IMR-90 (cell line): ENCODE results near the gene KRT78.

Experiments used
- CEBPB ChIP-seq: IDR thresholded peaks from 2 replicates; pipeline ENCODE4 v1.6.1; 2012; ENCODE audit warnings: low read depth, low read length, improper control_type of control experiment
- CHD1 ChIP-seq: IDR thresholded peaks from 2 replicates; pipeline ENCODE4 v1.6.1; 2012; ENCODE audit warnings: low read depth, low read length, improper control_type of control experiment
- CTCF ChIP-seq: conservative IDR thresholded peaks from 2 replicates; pipeline ENCODE4 v1.5.1; 2012; ENCODE audit warnings: mild to moderate bottlenecking, low read depth, low read length, improper control_type of control experiment
- ELK1 ChIP-seq: fragments of 150-350 bp; IDR thresholded peaks from 2 replicates; pipeline ENCODE4 v1.6.1; 2016; ENCODE audit warnings: low read depth, mild to moderate bottlenecking, low read length, moderate library complexity, borderline replicate concordance
- FOS ChIP-seq: fragments of 150-350 bp; IDR thresholded peaks from 2 replicates; pipeline ENCODE4 v1.6.1; 2016; ENCODE audit warnings: low read depth, low read length
- MAFK ChIP-seq: IDR thresholded peaks from 2 replicates; pipeline ENCODE4 v1.6.1; 2012; ENCODE audit warnings: low read depth, low read length, improper control_type of control experiment
- MAZ ChIP-seq: IDR thresholded peaks from 2 replicates; pipeline ENCODE4 v1.6.1; 2012; ENCODE audit warnings: low read depth, mild to moderate bottlenecking, low read length, improper control_type of control experiment, moderate library complexity, borderline replicate concordance
- MXI1 ChIP-seq: IDR thresholded peaks from 2 replicates; pipeline ENCODE4 v1.6.1; 2012; ENCODE audit warnings: low read depth, mild to moderate bottlenecking, low read length, moderate library complexity, borderline replicate concordance
- POLR2A ChIP-seq: IDR thresholded peaks from 2 replicates; pipeline ENCODE4 v1.6.1; 2012; ENCODE audit warnings: mild to moderate bottlenecking, low read depth, low read length
- RAD21 ChIP-seq: IDR thresholded peaks from 2 replicates; pipeline ENCODE4 v1.6.1; 2012; ENCODE audit warnings: low read length, improper control_type of control experiment
- SMC3 ChIP-seq: fragments of 150-350 bp; IDR thresholded peaks from 2 replicates; pipeline ENCODE4 v1.6.1; 2016; ENCODE audit warnings: low read depth, mild to moderate bottlenecking, antibody characterized with exemption, low read length, moderate library complexity
- TF ChIP-seq, protein P1 (sequence below): fragments of 150-350 bp; IDR thresholded peaks from 2 replicates; pipeline ENCODE4 v1.6.1; 2017; ENCODE audit warnings: mild to moderate bottlenecking, antibody characterized with exemption, low read length, low read depth

- TF ChIP-seq CTCF (no peak), SMC3 (no peak), POLR2A (no peak), CEBPB (no peak), ELK1 (no peak), MAZ (no peak), FOS (no peak), CHD1 (no peak), MXI1 (no peak), RAD21 (no peak), MAFK (no peak)
- TF ChIP-seq, protein P1, sequence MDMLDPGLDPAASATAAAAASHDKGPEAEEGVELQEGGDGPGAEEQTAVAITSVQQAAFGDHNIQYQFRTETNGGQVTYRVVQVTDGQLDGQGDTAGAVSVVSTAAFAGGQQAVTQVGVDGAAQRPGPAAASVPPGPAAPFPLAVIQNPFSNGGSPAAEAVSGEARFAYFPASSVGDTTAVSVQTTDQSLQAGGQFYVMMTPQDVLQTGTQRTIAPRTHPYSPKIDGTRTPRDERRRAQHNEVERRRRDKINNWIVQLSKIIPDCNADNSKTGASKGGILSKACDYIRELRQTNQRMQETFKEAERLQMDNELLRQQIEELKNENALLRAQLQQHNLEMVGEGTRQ = no peak
Observed at GRCh38 chr12:52892974-52893373, 44.2 kb upstream of the KRT78 start.
